Testis (tissue), 2 donors: Measurements from ENCODE around the gene OSBPL8.

Experiments used
- POLR2A ChIP-seq: fragments of 450-650 bp; IDR thresholded peaks from one replicate; pipeline ENCODE4 v1.6.1; 2017; ENCODE audit warnings: antibody characterized with exemption, mild to moderate bottlenecking, moderate library complexity
- TF ChIP-seq, protein P1 (sequence below), 3 experiments: fragments of 450-650 bp in 2 of 3; fragments of 200-600 bp in 1 of 3; sonication (generic) in 1 of 3; IDR thresholded peaks; one replicate each; pipeline ENCODE4 v1.5.1; 2016 to 2019; ENCODE audit warnings: antibody characterized with exemption in 3 of 3, mild to moderate bottlenecking in 2 of 3, moderate library complexity in 1 of 3

DNA sequence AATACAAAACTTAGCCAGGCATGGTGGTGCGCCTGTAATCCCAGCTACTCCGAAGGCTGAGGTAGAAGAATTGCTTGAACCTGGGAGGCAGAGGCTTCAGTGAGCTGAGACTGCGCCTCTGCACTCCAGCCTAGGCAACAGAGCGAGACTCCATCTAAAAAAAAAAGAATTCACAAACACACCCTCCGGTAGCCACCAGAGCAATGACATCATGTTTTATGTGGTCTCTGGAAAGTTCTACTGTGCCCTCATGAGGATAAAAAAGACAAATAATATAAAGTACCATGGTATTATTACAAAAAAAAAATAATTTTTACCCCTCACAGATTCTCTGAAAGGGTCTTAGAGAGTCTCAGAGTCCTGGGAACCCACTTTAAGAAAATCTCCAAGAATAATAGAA, 81.5 kb downstream of the OSBPL8 start:
- TF ChIP-seq, protein P1, sequence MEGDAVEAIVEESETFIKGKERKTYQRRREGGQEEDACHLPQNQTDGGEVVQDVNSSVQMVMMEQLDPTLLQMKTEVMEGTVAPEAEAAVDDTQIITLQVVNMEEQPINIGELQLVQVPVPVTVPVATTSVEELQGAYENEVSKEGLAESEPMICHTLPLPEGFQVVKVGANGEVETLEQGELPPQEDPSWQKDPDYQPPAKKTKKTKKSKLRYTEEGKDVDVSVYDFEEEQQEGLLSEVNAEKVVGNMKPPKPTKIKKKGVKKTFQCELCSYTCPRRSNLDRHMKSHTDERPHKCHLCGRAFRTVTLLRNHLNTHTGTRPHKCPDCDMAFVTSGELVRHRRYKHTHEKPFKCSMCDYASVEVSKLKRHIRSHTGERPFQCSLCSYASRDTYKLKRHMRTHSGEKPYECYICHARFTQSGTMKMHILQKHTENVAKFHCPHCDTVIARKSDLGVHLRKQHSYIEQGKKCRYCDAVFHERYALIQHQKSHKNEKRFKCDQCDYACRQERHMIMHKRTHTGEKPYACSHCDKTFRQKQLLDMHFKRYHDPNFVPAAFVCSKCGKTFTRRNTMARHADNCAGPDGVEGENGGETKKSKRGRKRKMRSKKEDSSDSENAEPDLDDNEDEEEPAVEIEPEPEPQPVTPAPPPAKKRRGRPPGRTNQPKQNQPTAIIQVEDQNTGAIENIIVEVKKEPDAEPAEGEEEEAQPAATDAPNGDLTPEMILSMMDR (IDR thresholded peaks at IDR 0.05): no peak
- no peak for TF ChIP-seq POLR2A
